A549 (cell line): Measurements from ENCODE around the gene CATSPERE. TPM values are rescaled to one million over a fixed set of nuclear protein-coding genes. Genes with fewer than 3 reads are reported as not detected.
A peak's percentile ranks its signal among the peaks of the same experiment; 100 is the strongest.

Source experiments
- ATAC-seq, 2 experiments: fragments of 200-7000 bp in 1 of 2; fragments of >200 bp in 1 of 2; cut with Nextera tagmentation in 1 of 2; cut with Tn5 transposase in 1 of 2; 3 replicates each; pipeline versions ENCODE4 v1.8.0 to v1.9.1; 2018 to 2020; ENCODE audit warnings: mild to moderate bottlenecking in 1 of 2, moderate library complexity in 1 of 2
- CTCF ChIA-PET: fragments of 300-600 bp; sonication (Branson Sonifier 250); formaldehyde crosslinking; extraction: SDS; loops from one replicate; lab custom pipeline; 2021; ENCODE audit warnings: antibody characterized with exemption, inconsistent platforms; lab: Yijun Ruan, JAX
- POLR2A ChIA-PET: fragments of 350-600 bp; formaldehyde crosslinking; extraction: SDS; loops from one replicate; lab custom pipeline; 2021; ENCODE audit warnings: antibody characterized with exemption, inconsistent platforms; lab: Yijun Ruan, JAX
- DNase-seq, 2 experiments: peaks; one replicate each; pipeline versions ENCODE4 v3.0.0 to v3.0.0-alpha.2; 2011 to 2016; ENCODE audit warnings: low read depth in 1 of 2, low spot score in 1 of 2
- FAIRE-seq: peaks from 2 replicates; lab custom pipeline; 2011; peaks lifted over from hg19 to GRCh38; lab: Jason Lieb, UNC
- H3K27ac ChIP-seq, 2 experiments: fragments of >200 bp; sonication (Bioruptor Twin); formaldehyde crosslinking; 3 replicates each; pipeline ENCODE4 v1.5.1; 2016 to 2017
- H3K4me1 ChIP-seq: fragments of >200 bp; sonication (Bioruptor Twin); formaldehyde crosslinking; 3 replicates; pipeline ENCODE4 v1.6.1; 2016
- H3K4me2 ChIP-seq: fragments of >200 bp; sonication (Bioruptor Twin); formaldehyde crosslinking; 3 replicates; pipeline ENCODE4 v1.6.1; 2016
- H3K4me3 ChIP-seq: fragments of >200 bp; sonication (Bioruptor Twin); formaldehyde crosslinking; 3 replicates; pipeline ENCODE4 v1.5.1; 2016
- H3K9me3 ChIP-seq: fragments of >200 bp; sonication (Bioruptor Twin); formaldehyde crosslinking; 3 replicates; pipeline ENCODE4 v1.6.1; 2016
- BCL3 ChIP-seq: fragments of >200 bp; sonication (Bioruptor Twin); formaldehyde crosslinking; IDR thresholded peaks from 3 replicates; pipeline ENCODE4 v1.6.1; 2016
- BHLHE40 ChIP-seq: IDR thresholded peaks from 2 replicates; pipeline ENCODE4 v1.6.1; 2012; ENCODE audit warnings: low read depth, low read length, inconsistent platforms
- CBX2 ChIP-seq: fragments of 200-600 bp; sonication (generic); IDR thresholded peaks from 2 replicates; pipeline ENCODE4 v1.6.1; 2016; ENCODE audit warnings: low read depth, mild to moderate bottlenecking, borderline replicate concordance
- CEBPB ChIP-seq, 2 experiments: fragments of >200 bp in 1 of 2; sonication (Bioruptor Twin) in 1 of 2; formaldehyde crosslinking in 1 of 2; IDR thresholded peaks; 2 replicates each; pipeline ENCODE4 v1.6.1; 2012 to 2016
- CHD4 ChIP-seq: fragments of 200-600 bp; sonication (generic); IDR thresholded peaks from 2 replicates; pipeline ENCODE4 v1.6.1; 2016; ENCODE audit warnings: antibody characterized with exemption, mild to moderate bottlenecking, borderline replicate concordance
- EHF ChIP-seq: fragments of 250-450 bp; sonication (Bioruptor Pico); IDR thresholded peaks from 2 replicates; pipeline ENCODE4 v1.5.0; 2020; ENCODE audit warnings: mild to moderate bottlenecking
- EP300 ChIP-seq, 2 experiments: fragments of >200 bp; sonication (Bioruptor Twin); formaldehyde crosslinking; IDR thresholded peaks; 2 replicates in 1 of 2; 3 replicates in 1 of 2; pipeline ENCODE4 v1.6.1; 2016 to 2017
- ESRRA ChIP-seq: fragments of 150-350 bp; IDR thresholded peaks from 2 replicates; pipeline ENCODE4 v1.6.1; 2014; ENCODE audit warnings: mild to moderate bottlenecking, low read length, borderline replicate concordance
- FOXS1 ChIP-seq: fragments of 250-450 bp; sonication (Bioruptor Pico); IDR thresholded peaks from 2 replicates; pipeline ENCODE4 v1.5.0; 2020; ENCODE audit warnings: mild to moderate bottlenecking, moderate library complexity
- GATA3 ChIP-seq: IDR thresholded peaks from 2 replicates; pipeline ENCODE4 v1.6.1; 2012; ENCODE audit warnings: borderline replicate concordance
- HEYL ChIP-seq: fragments of 250-450 bp; sonication (Bioruptor Pico); IDR thresholded peaks from 2 replicates; pipeline ENCODE4 v1.8.0; 2021; ENCODE audit warnings: mild to moderate bottlenecking, moderate library complexity
- HOXB13 ChIP-seq: fragments of 250-450 bp; sonication (Bioruptor Pico); IDR thresholded peaks from 2 replicates; pipeline ENCODE4 v1.5.0; 2020; ENCODE audit warnings: low read depth, mild to moderate bottlenecking, moderate library complexity
- JUNB ChIP-seq: fragments of >200 bp; sonication (Bioruptor Twin); formaldehyde crosslinking; IDR thresholded peaks from 2 replicates; pipeline ENCODE4 v1.6.1; 2016
- KDM1A ChIP-seq: fragments of 200-600 bp; sonication (generic); IDR thresholded peaks from 2 replicates; pipeline ENCODE4 v1.6.1; 2016; ENCODE audit warnings: low read depth, mild to moderate bottlenecking
- KDM5A ChIP-seq: fragments of 200-600 bp; sonication (generic); IDR thresholded peaks from 2 replicates; pipeline ENCODE4 v1.6.1; 2016; ENCODE audit warnings: antibody characterized with exemption, mild to moderate bottlenecking
- NFE2L2 ChIP-seq: fragments of 150-350 bp; conservative IDR thresholded peaks from 2 replicates; pipeline ENCODE4 v1.6.1; 2014; ENCODE audit warnings: low read length
- NPAS2 ChIP-seq: fragments of 250-450 bp; sonication (Bioruptor Pico); IDR thresholded peaks from 2 replicates; pipeline ENCODE4 v1.8.0; 2022; ENCODE audit warnings: mild to moderate bottlenecking, moderate library complexity, borderline replicate concordance
- PHF8 ChIP-seq: fragments of 200-600 bp; sonication (generic); IDR thresholded peaks from 2 replicates; pipeline ENCODE4 v1.6.1; 2016; ENCODE audit warnings: low read depth, mild to moderate bottlenecking, antibody characterized with exemption, moderate library complexity, borderline replicate concordance
- POLR2A ChIP-seq: IDR thresholded peaks from 2 replicates; pipeline ENCODE4 v1.6.1; 2012; ENCODE audit warnings: mild to moderate bottlenecking, low read length
- POLR2AphosphoS2 ChIP-seq: conservative IDR thresholded peaks from 2 replicates; pipeline ENCODE4 v1.6.1; 2012; ENCODE audit warnings: low read length, improper control_type of control experiment, inconsistent platforms
- ZNF302 ChIP-seq: fragments of 250-450 bp; sonication (Bioruptor Pico); IDR thresholded peaks from 2 replicates; pipeline ENCODE4 v1.9.0; 2021; ENCODE audit warnings: inconsistent platforms, mild to moderate bottlenecking, moderate library complexity
- WGBS: methylation state at CpG from one replicate; pipeline ENCODE4 v1.1.6; 2017; ENCODE audit errors: missing lambda C conversion rate; 5-methylcytosine and 5-hydroxymethylcytosine counted together
- polyA plus RNA-seq, 4 experiments: library from polyadenylated mRNA; depleted of rRNA in 3 of 4; stranded (reverse); fragments of >200 nt; fragmentation: RNase III in 1 of 4; extraction: RNeasy Plus Mini Kit Qiagen cat#74134 plus additional on column Dnase treatment in 1 of 4; gene quantifications; 2 replicates in 3 of 4; 3 replicates in 1 of 4; pipeline ENCODE4 v1.2.3, GENCODE V29; 2011 to 2017
- TF ChIP-seq, protein P1 (sequence below): fragments of 200-600 bp; sonication (generic); IDR thresholded peaks from 2 replicates; pipeline ENCODE4 v1.6.1; 2016; ENCODE audit warnings: antibody characterized with exemption, mild to moderate bottlenecking, moderate library complexity

CATSPERE gene
- polyA plus RNA-seq, 2 of the 4 experiments (the other 2 are of a cell fraction): 0.25 to 0.43 TPM

- WGBS: 94% methylated on average over 2 of the region's 2 CpGs
- H3K9me3 ChIP-seq: no peaks in the 10 kb centered on the region
- no peak overlapping the region for H3K27ac ChIP-seq
- CTCF ChIA-PET: interaction anchor here (1.2 kb wide), 1 partner anchor 8 kb away, joined by 4 read pairs; no protein-coding TSS in a partner anchor
- ATAC-seq (no peak), DNase-seq (no peak), FAIRE-seq (no peak)
- no peak for TF ChIP-seq BHLHE40
- TF ChIP-seq, protein P1, sequence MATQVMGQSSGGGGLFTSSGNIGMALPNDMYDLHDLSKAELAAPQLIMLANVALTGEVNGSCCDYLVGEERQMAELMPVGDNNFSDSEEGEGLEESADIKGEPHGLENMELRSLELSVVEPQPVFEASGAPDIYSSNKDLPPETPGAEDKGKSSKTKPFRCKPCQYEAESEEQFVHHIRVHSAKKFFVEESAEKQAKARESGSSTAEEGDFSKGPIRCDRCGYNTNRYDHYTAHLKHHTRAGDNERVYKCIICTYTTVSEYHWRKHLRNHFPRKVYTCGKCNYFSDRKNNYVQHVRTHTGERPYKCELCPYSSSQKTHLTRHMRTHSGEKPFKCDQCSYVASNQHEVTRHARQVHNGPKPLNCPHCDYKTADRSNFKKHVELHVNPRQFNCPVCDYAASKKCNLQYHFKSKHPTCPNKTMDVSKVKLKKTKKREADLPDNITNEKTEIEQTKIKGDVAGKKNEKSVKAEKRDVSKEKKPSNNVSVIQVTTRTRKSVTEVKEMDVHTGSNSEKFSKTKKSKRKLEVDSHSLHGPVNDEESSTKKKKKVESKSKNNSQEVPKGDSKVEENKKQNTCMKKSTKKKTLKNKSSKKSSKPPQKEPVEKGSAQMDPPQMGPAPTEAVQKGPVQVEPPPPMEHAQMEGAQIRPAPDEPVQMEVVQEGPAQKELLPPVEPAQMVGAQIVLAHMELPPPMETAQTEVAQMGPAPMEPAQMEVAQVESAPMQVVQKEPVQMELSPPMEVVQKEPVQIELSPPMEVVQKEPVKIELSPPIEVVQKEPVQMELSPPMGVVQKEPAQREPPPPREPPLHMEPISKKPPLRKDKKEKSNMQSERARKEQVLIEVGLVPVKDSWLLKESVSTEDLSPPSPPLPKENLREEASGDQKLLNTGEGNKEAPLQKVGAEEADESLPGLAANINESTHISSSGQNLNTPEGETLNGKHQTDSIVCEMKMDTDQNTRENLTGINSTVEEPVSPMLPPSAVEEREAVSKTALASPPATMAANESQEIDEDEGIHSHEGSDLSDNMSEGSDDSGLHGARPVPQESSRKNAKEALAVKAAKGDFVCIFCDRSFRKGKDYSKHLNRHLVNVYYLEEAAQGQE: no peak
- TF ChIP-seq PHF8: no peak
- no peak for TF ChIP-seq CBX2
- TF ChIP-seq POLR2A: no peak
- no peak for TF ChIP-seq CEBPB (IDR thresholded peaks at IDR 0.05)
- TF ChIP-seq CHD4: no peak
- TF ChIP-seq EP300 (IDR thresholded peaks at IDR 0.05): no peak
- no peak for TF ChIP-seq JUNB
- TF ChIP-seq BCL3: no peak
- TF ChIP-seq NPAS2: no peak
- no peak for TF ChIP-seq KDM5A
- no peak for TF ChIP-seq ESRRA
- H3K4me2 ChIP-seq: no peak overlapping the region
- POLR2A ChIA-PET: no interaction called here
- H3K4me1 ChIP-seq: peaks cover 70% of the 10 kb centered on the region
- no peak overlapping the region for H3K4me3 ChIP-seq
Observed at GRCh38 chr1:244442850-244443249, 18.2 kb upstream of the CATSPERE start.

- Histone ChIP-seq H3K4me2 (peak overlapping the region; percentile 32; the same call in 2 of the 3 replicates), H3K27ac (peak overlapping the region in 1 of 2 experiments; percentile 49; a peak in 3 of 6 replicates), H3K4me3 (no peak overlapping the region), H3K9me3 (no peaks in the 10 kb centered on the region), H3K4me1 (peaks cover 70% of the 10 kb centered on the region)
- FAIRE-seq (no peak), ATAC-seq (no peak; a peak in 1 of 6 replicates), DNase-seq (no peak)
- TF ChIP-seq ESRRA (no peak), ZNF302 (no peak), EHF (CRISPR knock-in tag) (no peak), NFE2L2 (no peak), KDM5A (no peak), CHD4 (no peak), KDM1A (no peak), GATA3 (no peak), POLR2AphosphoS2 (no peak), POLR2A (no peak), HEYL (CRISPR knock-in tag) (no peak), HOXB13 (CRISPR knock-in tag) (no peak), EP300 (IDR thresholded peaks at IDR 0.05) (no peak), FOXS1 (CRISPR knock-in tag) (no peak)
- TF ChIP-seq, protein P1: no peak
- POLR2A ChIA-PET: no interaction called here
- 60% methylated on average over 1 of the region's 1 CpG for WGBS
- CTCF ChIA-PET: no interaction called here
Observed at GRCh38 chr1:244444854-244445253, 16.2 kb upstream of the CATSPERE start.
